H9 (cell line): ENCODE data around the gene TIGD6. TPM values are rescaled to one million over a fixed set of nuclear protein-coding genes. Genes with fewer than 3 reads are reported as not detected.

ENCODE experiments used
- DNase-seq: peaks from one replicate; pipeline ENCODE4 v3.0.0-alpha.2; 2017
- H2AFZ ChIP-seq: one replicate; pipeline ENCODE4 v1.6.1; 2013; ENCODE audit warnings: mild to moderate bottlenecking, low read length, control low read depth, moderate library complexity
- H2AK5ac ChIP-seq: 2 replicates; pipeline ENCODE4 v1.6.1; 2013; ENCODE audit warnings: low read length, control low read depth, mixed read lengths; ENCODE audit not compliant: insufficient read length
- H2BK120ac ChIP-seq: one replicate; pipeline ENCODE4 v1.6.1; 2013; ENCODE audit warnings: low read depth, mild to moderate bottlenecking, low read length, control low read depth, inconsistent platforms; ENCODE audit not compliant: poor library complexity, severe bottlenecking
- H2BK12ac ChIP-seq: 2 replicates; pipeline ENCODE4 v1.6.1; 2013; ENCODE audit warnings: low read length, control low read depth, mixed read lengths, low read depth; ENCODE audit not compliant: insufficient read length
- H2BK15ac ChIP-seq: 2 replicates; pipeline ENCODE4 v1.6.1; 2013; ENCODE audit warnings: low read depth, low read length, control low read depth
- H2BK20ac ChIP-seq: one replicate; pipeline ENCODE4 v1.6.1; 2013; ENCODE audit warnings: low read depth, mild to moderate bottlenecking, low read length, control low read depth, inconsistent platforms; ENCODE audit not compliant: poor library complexity, severe bottlenecking
- H2BK5ac ChIP-seq: 2 replicates; pipeline ENCODE4 v1.6.1; 2013; ENCODE audit warnings: low read length, control low read depth, mixed read lengths; ENCODE audit not compliant: insufficient read length
- H3K14ac ChIP-seq: 2 replicates; pipeline ENCODE4 v1.6.1; 2013; ENCODE audit warnings: low read length, control low read depth; ENCODE audit not compliant: insufficient read depth
- H3K18ac ChIP-seq: 2 replicates; pipeline ENCODE4 v1.6.1; 2013; ENCODE audit warnings: low read depth, mild to moderate bottlenecking, mixed read lengths, low read length, control low read depth; ENCODE audit not compliant: insufficient read length
- H3K23ac ChIP-seq: 2 replicates; pipeline ENCODE4 v1.6.1; 2013; ENCODE audit warnings: low read length, control low read depth, mixed read lengths, low read depth; ENCODE audit not compliant: insufficient read length
- H3K23me2 ChIP-seq: 2 replicates; pipeline ENCODE4 v1.6.1; 2013; ENCODE audit warnings: low read depth, mild to moderate bottlenecking, mixed read lengths, low read length, control low read depth; ENCODE audit not compliant: insufficient read length, poor library complexity, severe bottlenecking
- H3K27ac ChIP-seq: 2 replicates; pipeline ENCODE4 v1.5.1; 2013; ENCODE audit warnings: low read length, control low read depth, mixed read lengths, low read depth; ENCODE audit not compliant: insufficient read length
- H3K27me3 ChIP-seq: 2 replicates; pipeline ENCODE4 v1.6.1; 2013; ENCODE audit warnings: low read length, control low read depth, inconsistent platforms; ENCODE audit not compliant: insufficient read depth
- H3K4ac ChIP-seq: 2 replicates; pipeline ENCODE4 v1.6.1; 2013; ENCODE audit warnings: low read depth, mild to moderate bottlenecking, control low read depth, inconsistent platforms, low read length, moderate library complexity
- H3K4me1 ChIP-seq: 2 replicates; pipeline ENCODE4 v1.6.1; 2013; ENCODE audit warnings: low read length, control low read depth, inconsistent platforms; ENCODE audit not compliant: insufficient read depth
- H3K4me2 ChIP-seq: 2 replicates; pipeline ENCODE4 v1.6.1; 2013; ENCODE audit warnings: low read length, control low read depth, mixed read lengths; ENCODE audit not compliant: insufficient read length, insufficient read depth
- H3K56ac ChIP-seq: 2 replicates; pipeline ENCODE4 v1.6.1; 2013; ENCODE audit warnings: low read depth, mild to moderate bottlenecking, mixed read lengths, low read length, control low read depth; ENCODE audit not compliant: insufficient read length
- H3K79me1 ChIP-seq: 2 replicates; pipeline ENCODE4 v1.6.1; 2013; ENCODE audit warnings: low read depth, mild to moderate bottlenecking, moderate library complexity, low read length, control low read depth, inconsistent platforms; ENCODE audit not compliant: insufficient read depth, poor library complexity, severe bottlenecking
- H3K79me2 ChIP-seq: 2 replicates; pipeline ENCODE4 v1.6.1; 2013; ENCODE audit warnings: low read length, control low read depth, inconsistent platforms; ENCODE audit not compliant: insufficient read depth
- H3K9ac ChIP-seq: 2 replicates; pipeline ENCODE4 v1.6.1; 2013; ENCODE audit warnings: low read length, control low read depth, mixed read lengths; ENCODE audit not compliant: insufficient read length; ENCODE audit errors: extremely low read depth
- H3K9me3 ChIP-seq: one replicate; pipeline ENCODE4 v1.6.1; 2013; ENCODE audit warnings: low read depth, low read length, inconsistent platforms; ENCODE audit not compliant: control insufficient read depth
- H3T11ph ChIP-seq: one replicate; pipeline ENCODE4 v1.6.1; 2013; ENCODE audit warnings: mild to moderate bottlenecking, low read length, control low read depth, inconsistent platforms
- H4K20me1 ChIP-seq: one replicate; pipeline ENCODE4 v1.6.1; 2013; ENCODE audit not compliant: control insufficient read depth, insufficient read length, insufficient read depth
- H4K5ac ChIP-seq: 2 replicates; pipeline ENCODE4 v1.6.1; 2013; ENCODE audit warnings: low read depth, mild to moderate bottlenecking, mixed read lengths, low read length, control low read depth; ENCODE audit not compliant: insufficient read length
- H4K8ac ChIP-seq: replicated peaks from 2 replicates; pipeline ENCODE4 v1.6.1; 2013; ENCODE audit warnings: low read length, control low read depth, mixed read lengths, low read depth; ENCODE audit not compliant: insufficient read length
- H4K91ac ChIP-seq: 2 replicates; pipeline ENCODE4 v1.6.1; 2013; ENCODE audit warnings: low read depth, mild to moderate bottlenecking, moderate library complexity, mixed read lengths, low read length, control low read depth; ENCODE audit not compliant: insufficient read length
- H3K27ac Mint-ChIP-seq, 3 experiments: 2 replicates in 2 of 3; 3 replicates in 1 of 3; pipeline ENCODE4 v1.8.0; 2020 to 2021; ENCODE audit warnings: mixed read lengths in 3 of 3, mild to moderate bottlenecking in 1 of 3, moderate library complexity in 1 of 3
- H3K27me3 Mint-ChIP-seq: 2 replicates; pipeline ENCODE4 v1.8.0; 2021; ENCODE audit warnings: low read depth, mild to moderate bottlenecking, moderate library complexity, mixed read lengths
- H3K36me3 Mint-ChIP-seq, 3 experiments: 2 replicates in 2 of 3; 3 replicates in 1 of 3; pipeline ENCODE4 v1.8.0; 2020 to 2021; ENCODE audit warnings: low read depth in 3 of 3, mixed read lengths in 3 of 3; ENCODE audit not compliant: insufficient read depth in 1 of 3
- H3K4me1 Mint-ChIP-seq, 2 experiments: 2 replicates each; pipeline ENCODE4 v1.8.0; 2020; ENCODE audit warnings: mixed read lengths in 2 of 2
- H3K4me3 Mint-ChIP-seq, 2 experiments: 2 replicates in 1 of 2; 3 replicates in 1 of 2; pipeline ENCODE4 v1.8.0; 2020 to 2021; ENCODE audit warnings: mild to moderate bottlenecking in 2 of 2, mixed read lengths in 2 of 2, moderate library complexity in 1 of 2
- H3K9me3 Mint-ChIP-seq, 2 experiments: 2 replicates in 1 of 2; 3 replicates in 1 of 2; pipeline ENCODE4 v1.8.0; 2020; ENCODE audit warnings: mild to moderate bottlenecking in 2 of 2, mixed read lengths in 2 of 2, moderate library complexity in 1 of 2
- CTCF ChIP-seq: fragments of 200-600 bp; sonication (generic); conservative IDR thresholded peaks from 3 replicates; pipeline ENCODE4 v1.8.0; 2021; ENCODE audit warnings: antibody characterized with exemption, mild to moderate bottlenecking
- WGBS: extraction: QIAGEN DNeasy Blood & Tissue Kit; methylation state at CpG from one replicate; pipeline ENCODE4 v1.1.7; 2013; ENCODE audit warnings: missing lambda C conversion rate, low lambda C conversion rate, mixed read lengths; ENCODE audit not compliant: insufficient read length; ENCODE audit errors: extremely low coverage; 5-methylcytosine and 5-hydroxymethylcytosine counted together
- total RNA-seq: library from RNA; stranded (reverse); gene quantifications from 2 replicates; pipeline ENCODE4 v1.2.1, GENCODE V29; 2021

The TIGD6 gene
- total RNA-seq, 1 experiment from 2014 or later = 1.8 TPM

DNA sequence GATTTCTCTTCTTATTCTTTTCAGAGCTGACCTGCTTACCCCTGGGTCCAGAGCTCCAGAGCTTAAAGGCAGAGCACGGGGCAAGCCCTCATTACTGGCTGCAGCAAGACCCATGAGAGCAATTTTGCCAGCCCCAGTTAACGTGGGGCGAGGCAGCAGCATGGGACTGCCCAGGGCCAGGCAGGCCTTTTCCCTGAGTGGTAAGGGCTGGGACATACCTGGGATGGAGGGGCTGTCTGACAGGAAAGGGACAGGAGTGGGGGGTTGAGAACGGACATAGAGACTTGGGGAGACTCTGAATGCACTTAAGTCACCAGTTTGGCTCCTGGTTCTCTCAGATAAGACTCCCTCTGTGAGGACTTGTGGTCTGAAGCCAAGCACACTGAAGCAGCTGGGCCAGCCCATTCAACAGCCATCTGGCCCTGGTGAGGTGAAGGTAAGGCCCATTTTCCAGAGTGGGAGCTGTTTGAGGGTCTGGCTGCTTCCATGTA lies 26.3 kb upstream of the TIGD6 start:
- no peaks in the 10 kb centered on the region for H3K27me3 Mint-ChIP-seq
- DNase-seq = no peak
- Histone ChIP-seq H3K9me3 (no peaks in the 10 kb centered on the region), H4K20me1 (no peaks in the 10 kb centered on the region), H2BK20ac (no peak overlapping the region), H3K23ac (no peak overlapping the region), H4K5ac (no peak overlapping the region), H3K27me3 (no peaks in the 10 kb centered on the region), H2AFZ (no peak overlapping the region), H2BK15ac (no peak overlapping the region), H2BK5ac (no peak overlapping the region), H3K14ac (no peak overlapping the region), H4K91ac (no peak overlapping the region), H4K8ac (no peak overlapping the region), H3K23me2 (no peaks in the 10 kb centered on the region), H2AK5ac (no peak overlapping the region), H2BK120ac (no peak overlapping the region), H3K27ac (no peak overlapping the region), H3K4me2 (no peak overlapping the region), H3K4ac (no peak overlapping the region), H3K4me1 (no peaks in the 10 kb centered on the region; the same call in 1 of the 2 replicates), H3T11ph (no peak overlapping the region), H3K56ac (no peak overlapping the region), H3K9ac (no peak overlapping the region), H3K79me2 (no peaks in the 10 kb centered on the region), H3K18ac (no peak overlapping the region), H2BK12ac (no peak overlapping the region), H3K79me1 (no peaks in the 10 kb centered on the region)
- H3K27ac Mint-ChIP-seq = peak overlapping the region in 1 of 3 experiments; percentile 61; a peak in 1 of 7 replicates
- H3K4me3 Mint-ChIP-seq = no peak overlapping the region
- peaks cover 20 to 77% (median 53%) of the 10 kb centered on the region in 3 experiments; a peak in 6 of 7 replicates for H3K36me3 Mint-ChIP-seq
- H3K9me3 Mint-ChIP-seq = no peaks in the 10 kb centered on the region
- no CpG with 5 or more reads among the region's 4 CpGs for WGBS
- TF ChIP-seq CTCF = no peak
- peaks cover 13 to 14% of the 10 kb centered on the region in 2 experiments for H3K4me1 Mint-ChIP-seq
